ENCODE data around the gene C1orf21.
"Not testable (repeated sequence)": the region's sequence is repeated elsewhere in the genome, so short reads cannot be mapped to it uniquely, and the experiment has no call there.

The C1orf21 gene

GRCh38 chr1:184386312-184387068 is at the start of gene C1orf21:
Gene C1orf21, plus strand, starts transcription at chr1:184387029. Its CDS starts 90,481 bp downstream, at chr1:184477510.
- DNase-seq (ENCODE audit: low read depth in 2 of 2): peak; percentile 77 to 78

DNA sequence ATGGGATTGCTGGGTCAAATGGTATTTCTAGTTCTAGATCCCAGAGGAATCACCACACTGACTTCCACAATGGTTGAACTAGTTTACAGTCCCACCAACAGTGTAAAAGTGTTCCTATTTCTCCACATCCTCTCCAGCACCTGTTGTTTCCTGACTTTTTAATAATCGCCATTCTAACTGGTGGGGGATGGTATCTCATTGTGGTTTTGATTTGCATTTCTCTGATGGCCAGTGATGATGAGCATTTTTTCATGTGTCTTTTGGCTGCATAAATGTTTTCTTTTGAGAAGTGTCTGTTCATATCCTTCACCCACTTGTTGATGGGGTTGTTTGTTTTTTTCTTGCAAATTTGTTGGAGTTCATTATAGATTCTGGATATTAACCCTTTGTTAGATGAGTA is 49.0 kb upstream of the C1orf21 start:
- not testable (repeated sequence) for DNase-seq (ENCODE audit: low read depth in 2 of 2)

GRCh38 chr1:184340984-184341383 is 45.8 kb upstream of the C1orf21 start:
- DNase-seq (ENCODE audit: low read depth in 2 of 2): no peak

GRCh38 chr1:184350573-184350972 is 36.3 kb upstream of the C1orf21 start:
- DNase-seq (ENCODE audit: low read depth in 2 of 2): no peak

GRCh38 chr1:184351416-184351975 is 35.3 kb upstream of the C1orf21 start:
- no peak for DNase-seq (ENCODE audit: low read depth in 2 of 2)

- no peak for DNase-seq (ENCODE audit: low read depth in 2 of 2)
Observed at GRCh38 chr1:184352776-184353175, 34.1 kb upstream of the C1orf21 start.

DNA sequence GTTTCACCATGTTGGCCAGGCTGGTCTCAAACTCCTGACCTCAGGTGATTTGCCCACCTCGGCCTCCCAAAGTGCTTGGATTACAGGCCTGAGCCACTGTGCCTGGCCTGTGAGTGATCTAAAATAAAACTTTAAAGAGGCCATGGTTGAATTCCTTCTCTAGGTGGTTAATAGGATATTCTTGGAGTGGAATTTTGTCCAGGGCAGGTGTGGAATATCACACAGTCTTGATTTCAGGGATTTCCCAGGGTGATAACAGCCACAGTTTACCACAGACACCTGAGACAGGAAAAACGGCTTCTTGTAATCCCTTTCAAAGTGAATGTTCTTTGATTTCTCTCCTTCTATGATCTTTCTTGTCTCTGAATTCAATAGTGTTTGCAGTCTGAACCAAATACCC is 32.1 kb upstream of the C1orf21 start:
- DNase-seq (ENCODE audit: low read depth in 2 of 2): no peak

- no peak for DNase-seq (ENCODE audit: low read depth in 2 of 2)
Observed at GRCh38 chr1:184356891-184357290, 29.9 kb upstream of the C1orf21 start.

DNA sequence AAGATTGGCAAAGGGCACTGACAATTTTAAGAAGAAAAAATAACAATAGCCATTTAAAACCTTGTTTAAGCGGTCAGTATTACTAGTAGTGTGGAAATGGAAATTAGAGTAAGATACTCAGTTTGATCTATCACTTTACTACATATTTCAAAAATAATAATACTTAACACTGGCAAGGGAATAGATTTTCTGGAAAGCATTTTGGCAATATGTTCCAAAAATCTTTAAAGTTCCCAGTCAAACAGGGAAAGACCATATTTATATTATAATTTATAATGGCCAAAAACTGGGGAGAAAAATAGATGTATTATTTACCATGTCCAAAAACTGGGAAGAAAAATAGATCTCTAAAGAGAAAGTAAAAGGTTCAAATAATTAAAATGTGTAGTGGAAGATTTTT is 28.6 kb upstream of the C1orf21 start:
- DNase-seq (ENCODE audit: low read depth in 2 of 2): no peak

GRCh38 chr1:184359909-184360308 is 26.9 kb upstream of the C1orf21 start:
- no peak for DNase-seq (ENCODE audit: low read depth in 2 of 2)

GRCh38 chr1:184362876-184363275 is 24.0 kb upstream of the C1orf21 start:
- DNase-seq (ENCODE audit: low read depth in 2 of 2): no peak

- DNase-seq (ENCODE audit: low read depth in 2 of 2): no peak
Observed at GRCh38 chr1:184365699-184366098, 21.1 kb upstream of the C1orf21 start.

DNA sequence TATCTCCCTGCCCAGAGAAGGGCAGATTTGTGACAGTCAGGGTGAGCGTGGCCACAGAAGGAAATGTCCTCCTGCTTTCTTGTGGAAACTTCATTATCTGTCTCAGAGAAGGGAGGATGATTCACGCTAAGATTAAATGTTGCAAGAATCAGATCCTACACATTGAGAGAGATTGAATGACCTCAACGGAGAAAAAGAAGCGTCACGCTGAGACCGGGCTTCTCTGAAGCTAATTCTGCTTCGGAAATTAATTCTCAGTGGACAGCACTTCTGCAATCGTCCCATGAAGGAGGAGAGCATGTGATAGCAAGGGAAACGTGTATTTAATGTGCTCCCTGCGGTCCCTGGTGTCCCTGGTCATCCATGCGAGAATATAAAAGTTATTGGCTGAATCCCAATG is 19.8 kb upstream of the C1orf21 start:
- DNase-seq (ENCODE audit: low read depth in 2 of 2): no peak

DNA sequence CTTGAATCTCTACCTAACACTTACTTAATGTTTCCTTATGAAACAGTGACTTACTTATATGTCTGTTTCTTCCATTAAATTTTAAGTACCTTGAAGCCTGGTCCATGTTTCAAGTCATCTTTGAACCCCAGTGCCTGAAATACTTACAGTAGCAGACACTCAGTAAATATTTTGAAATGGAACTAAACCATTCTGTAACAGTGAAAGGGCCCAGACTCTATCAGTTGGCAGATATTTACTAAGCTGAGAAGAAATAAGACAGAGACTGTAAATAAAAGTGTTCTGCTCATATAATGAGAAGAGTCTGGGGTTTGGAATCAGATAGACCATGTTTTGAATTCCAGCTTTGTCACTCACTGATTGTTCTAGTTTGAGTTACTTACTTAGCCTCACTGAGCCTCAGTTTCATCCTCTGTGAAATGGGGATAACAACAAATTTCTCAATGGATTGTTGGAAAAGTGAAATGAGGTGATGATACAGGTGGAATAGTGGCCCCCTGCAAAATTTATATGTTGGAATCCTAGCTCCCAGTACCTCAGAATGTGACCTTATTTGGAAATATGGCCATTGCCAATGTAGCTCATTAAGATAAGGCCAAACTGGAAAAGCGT is 19.3 kb upstream of the C1orf21 start:
- no peak for DNase-seq (ENCODE audit: low read depth in 2 of 2)

GRCh38 chr1:184368354-184368753 is 18.5 kb upstream of the C1orf21 start:
- DNase-seq (ENCODE audit: low read depth in 2 of 2): no peak

DNA sequence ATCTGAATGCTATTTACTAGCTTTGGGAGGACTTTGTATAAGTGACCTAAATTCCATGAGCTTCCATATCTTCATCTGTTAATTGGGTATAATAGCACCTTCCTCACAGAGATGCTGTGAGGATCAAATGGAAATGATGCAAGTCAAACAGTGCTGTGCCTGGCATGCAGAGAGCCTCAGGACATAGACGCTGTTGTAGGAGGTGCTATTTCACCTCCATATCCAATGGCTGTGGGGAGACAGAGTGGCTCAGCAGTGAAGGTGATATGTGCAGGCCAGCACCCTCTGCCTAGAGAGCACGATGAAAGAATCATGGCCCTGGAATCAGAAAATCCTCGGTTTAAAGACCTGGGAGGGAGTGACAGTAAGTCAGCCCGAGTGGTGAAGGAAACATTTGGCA is 16.0 kb upstream of the C1orf21 start:
- no peak for DNase-seq (ENCODE audit: low read depth in 2 of 2)

DNA sequence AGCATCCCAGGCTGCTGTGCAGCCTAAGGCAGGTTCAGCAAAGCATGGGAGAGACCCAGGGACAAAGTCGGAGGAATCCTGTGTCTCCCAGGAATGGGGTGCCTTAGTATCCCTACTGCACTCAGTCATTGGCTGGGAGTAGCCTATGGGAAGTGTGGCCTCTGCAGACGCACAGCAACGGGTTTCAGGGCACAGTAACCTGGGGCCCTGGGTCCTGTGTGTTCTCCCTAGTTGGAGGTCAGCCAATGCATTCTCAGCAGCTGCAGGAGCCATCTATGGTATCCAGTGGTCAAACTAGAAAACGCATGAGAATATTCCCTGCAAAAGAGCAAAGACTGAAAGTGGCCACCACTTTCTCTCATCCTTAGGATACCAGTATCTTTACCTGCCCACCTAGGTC is 13.7 kb upstream of the C1orf21 start:
- no peak for DNase-seq (ENCODE audit: low read depth in 2 of 2)

GRCh38 chr1:184376369-184376768 is 10.5 kb upstream of the C1orf21 start:
- DNase-seq (ENCODE audit: low read depth in 2 of 2): no peak

DNA sequence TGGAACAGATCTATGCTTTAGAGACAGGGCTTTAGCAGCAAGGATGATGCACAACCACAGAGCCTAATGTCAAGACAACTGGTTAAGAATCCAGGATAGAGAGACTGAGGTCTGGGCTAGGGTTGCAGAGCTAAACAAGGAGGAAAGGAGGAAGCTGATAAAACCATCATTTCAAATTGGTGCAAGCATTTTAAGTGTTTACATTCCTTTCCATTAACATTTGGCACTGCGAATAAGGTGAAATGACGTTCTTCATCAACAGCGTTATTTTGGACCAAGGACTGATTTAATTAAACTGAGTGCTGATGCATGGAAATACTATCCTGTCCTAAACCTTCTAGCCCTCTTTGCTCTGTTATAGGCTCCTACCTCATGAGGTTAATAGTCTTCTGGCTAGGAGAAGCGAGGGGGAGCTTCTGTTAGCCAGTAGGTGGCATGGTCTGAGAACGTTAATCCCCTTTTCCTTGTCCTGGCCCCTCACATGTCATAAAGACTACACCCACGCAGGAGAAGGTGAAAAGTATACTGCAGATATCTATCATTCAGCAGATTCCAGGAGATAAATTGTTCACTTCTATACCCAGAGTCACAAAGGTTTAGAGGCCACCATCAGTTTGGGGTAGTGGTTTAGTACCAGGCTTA is 7.6 kb upstream of the C1orf21 start:
- no peak for DNase-seq (ENCODE audit: low read depth in 2 of 2)

GRCh38 chr1:184380468-184380867 is 6.4 kb upstream of the C1orf21 start:
- DNase-seq (ENCODE audit: low read depth in 2 of 2): no peak

DNA sequence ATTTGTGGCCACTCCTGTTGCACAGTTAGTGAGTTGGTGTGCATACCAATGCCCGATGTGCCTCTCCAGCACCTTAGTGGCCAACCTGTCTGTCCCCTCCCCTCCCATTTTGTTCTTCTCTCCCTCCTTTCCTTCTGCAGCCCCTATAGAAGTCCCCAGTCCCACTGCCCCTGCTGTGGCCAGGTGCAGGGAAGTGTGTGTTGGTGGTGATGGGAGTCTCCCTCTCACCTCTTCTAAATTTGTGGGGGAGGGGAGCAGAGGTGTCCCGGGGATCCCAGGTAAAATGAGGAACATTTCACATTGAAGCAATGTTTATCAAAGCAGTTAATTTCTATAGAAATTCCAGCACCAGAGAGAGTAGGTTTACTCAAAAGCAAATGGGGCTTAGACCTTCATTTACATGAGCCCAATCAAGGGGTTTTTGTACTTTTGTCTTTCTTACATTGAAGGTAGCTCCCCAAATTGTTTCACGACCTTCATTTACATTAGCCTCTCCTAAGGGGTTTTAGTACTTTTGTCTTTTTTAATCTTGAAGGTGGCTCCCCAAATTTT is 3.0 kb upstream of the C1orf21 start:
- no peak for DNase-seq (ENCODE audit: low read depth in 2 of 2)

GRCh38 chr1:184385865-184386311 is 941 bp upstream of the C1orf21 start:
- DNase-seq (ENCODE audit: low read depth in 2 of 2): no peak
